HG02759 (cell line): ENCODE measurements around the gene BTF3L4.
"Not testable (repeated sequence)": the region's sequence is repeated elsewhere in the genome, so short reads cannot be mapped to it uniquely, and the experiment has no call there.

Experiments
- ATAC-seq: cut with Tn5 transposase; IDR thresholded peaks from one replicate; pipeline ENCODE4 v1.9.1; 2021; ENCODE audit warnings: mild to moderate bottlenecking, moderate library complexity; ENCODE audit not compliant: unreplicated experiment

BTF3L4 gene

DNA sequence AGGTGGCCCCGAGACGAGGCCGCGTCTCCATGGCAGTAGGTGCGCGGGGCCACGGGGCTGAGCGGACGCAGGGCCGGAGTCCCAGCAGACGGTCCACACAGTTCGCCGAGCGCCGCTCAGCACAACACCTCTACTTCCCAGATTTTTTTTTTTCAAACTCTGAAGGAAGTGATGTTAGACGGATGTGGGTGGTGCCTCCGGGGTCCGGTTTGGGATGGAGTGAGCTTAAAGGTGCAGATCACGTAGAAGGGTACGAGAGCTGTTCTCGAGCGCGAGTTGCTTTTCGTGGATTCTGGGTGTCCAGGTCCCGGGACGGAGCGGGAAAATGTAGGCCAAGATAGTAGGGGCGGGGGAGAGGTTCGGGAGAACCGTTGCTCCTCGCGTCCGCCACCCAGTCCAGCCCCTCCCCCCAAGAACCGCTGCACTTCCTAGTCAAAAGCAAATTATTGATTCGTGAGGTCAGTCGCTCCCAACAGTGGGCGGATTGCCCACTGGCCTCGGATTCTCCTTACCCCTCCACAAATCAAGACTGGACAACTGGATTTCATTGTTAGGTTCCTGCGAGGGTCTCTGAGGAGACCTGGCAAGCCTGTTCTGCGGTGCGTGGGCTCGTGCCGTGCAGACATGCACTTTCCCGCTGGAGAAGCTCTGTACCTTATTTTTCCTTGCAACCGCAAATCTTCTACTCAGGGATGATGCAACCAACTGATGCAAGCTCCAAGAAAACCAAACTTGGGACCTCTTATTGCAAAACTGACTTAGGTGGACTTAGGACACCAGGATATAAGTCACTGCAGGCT lies 829 bp upstream of the BTF3L4 start, which contains the start of gene TXNDC12:
TSS of gene TXNDC12 (minus strand) at position 126 of the 800 bp plus-strand sequence. CDS start at position 31, 95 bp downstream.
- ATAC-seq = peak; percentile 49

- ATAC-seq = no peak
Measured at GRCh38 chr1:52055866-52056162, 281 bp upstream of the BTF3L4 start.

- ATAC-seq = no peak
Measured at GRCh38 chr1:52056937-52057231, 789 bp downstream of the BTF3L4 start.

GRCh38 chr1:52057255-52057654 lies 1.2 kb downstream of the BTF3L4 start:
- no peak for ATAC-seq

DNA sequence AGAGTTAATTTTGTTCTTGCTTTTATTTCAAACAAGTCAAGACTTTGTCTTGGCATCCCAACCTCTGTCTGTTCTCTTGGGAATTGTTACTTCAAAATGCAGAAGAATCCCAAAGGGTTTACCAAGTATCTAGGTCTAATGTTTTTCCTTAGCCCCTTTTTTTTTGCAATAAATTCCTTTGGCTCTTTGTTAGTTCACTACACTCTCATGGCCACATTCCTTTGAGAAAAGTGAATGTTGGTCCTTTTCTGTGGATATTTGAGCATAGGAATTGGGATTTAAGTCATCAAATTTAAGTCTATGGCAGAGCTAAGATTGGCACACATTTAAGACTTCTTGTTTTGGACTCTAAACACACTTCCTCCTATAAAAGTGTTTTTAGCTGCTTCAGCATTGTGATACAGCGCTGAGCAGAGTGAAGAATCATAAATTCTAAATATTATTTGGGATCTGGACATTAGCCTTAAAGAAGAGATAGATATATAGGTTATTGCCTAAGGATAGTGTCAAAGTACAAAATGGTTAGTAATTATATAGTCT lies 1.9 kb downstream of the BTF3L4 start:
- no peak for ATAC-seq

GRCh38 chr1:52059321-52059720 lies 3.2 kb downstream of the BTF3L4 start:
- no peak for ATAC-seq

DNA sequence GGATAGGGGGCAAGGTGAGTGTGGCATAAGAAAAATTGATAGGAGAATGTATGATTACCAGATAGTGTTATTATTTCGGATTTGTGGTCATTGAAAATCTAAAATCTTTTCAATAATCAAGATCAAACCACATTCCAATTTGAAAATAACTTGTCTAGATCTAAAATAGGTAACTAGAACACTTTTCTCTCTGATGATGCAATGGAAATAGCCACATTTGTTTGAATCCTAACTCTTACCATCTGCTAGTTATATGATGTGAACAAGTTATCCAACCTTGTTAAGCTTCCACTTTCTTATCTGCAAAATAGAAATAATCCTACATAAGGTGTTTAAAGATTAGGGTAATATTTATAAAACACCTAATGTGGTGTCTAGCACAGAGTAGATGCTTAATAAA lies 3.8 kb downstream of the BTF3L4 start:
- no peak for ATAC-seq

- no peak for ATAC-seq
Measured at GRCh38 chr1:52060822-52061221, 4.7 kb downstream of the BTF3L4 start.

GRCh38 chr1:52063192-52063591 lies 7.1 kb downstream of the BTF3L4 start:
- no peak for ATAC-seq

- ATAC-seq = no peak
Measured at GRCh38 chr1:52070704-52071103, 14.6 kb downstream of the BTF3L4 start.

DNA sequence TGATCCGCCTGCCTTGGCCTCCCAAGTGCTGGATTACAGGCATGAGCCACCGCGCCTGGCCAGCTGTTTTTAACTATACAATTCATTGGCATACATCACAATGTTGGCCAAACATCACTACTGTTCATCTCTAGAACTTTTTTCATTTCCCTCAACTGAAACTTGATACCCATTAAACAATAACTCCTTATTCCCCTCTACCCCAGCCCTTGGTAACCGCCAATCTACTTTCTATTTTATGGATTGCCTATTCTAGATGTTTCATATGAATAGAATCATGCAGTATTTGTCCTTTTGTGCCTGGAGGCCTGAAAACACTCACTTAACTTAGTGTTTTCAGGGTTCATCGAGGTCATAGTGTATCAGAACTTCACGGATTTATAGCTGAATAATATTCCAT lies 16.2 kb downstream of the BTF3L4 start:
- no peak for ATAC-seq

- not testable (repeated sequence) for ATAC-seq
Measured at GRCh38 chr1:52077277-52077676, 21.2 kb downstream of the BTF3L4 start.

GRCh38 chr1:52080014-52080415 lies 23.9 kb downstream of the BTF3L4 start:
- no peak for ATAC-seq

- not testable (repeated sequence) for ATAC-seq
Measured at GRCh38 chr1:52087892-52088291, 31.8 kb downstream of the BTF3L4 start.

- not testable (repeated sequence) for ATAC-seq
Measured at GRCh38 chr1:52094300-52094699, 38.2 kb downstream of the BTF3L4 start.

DNA sequence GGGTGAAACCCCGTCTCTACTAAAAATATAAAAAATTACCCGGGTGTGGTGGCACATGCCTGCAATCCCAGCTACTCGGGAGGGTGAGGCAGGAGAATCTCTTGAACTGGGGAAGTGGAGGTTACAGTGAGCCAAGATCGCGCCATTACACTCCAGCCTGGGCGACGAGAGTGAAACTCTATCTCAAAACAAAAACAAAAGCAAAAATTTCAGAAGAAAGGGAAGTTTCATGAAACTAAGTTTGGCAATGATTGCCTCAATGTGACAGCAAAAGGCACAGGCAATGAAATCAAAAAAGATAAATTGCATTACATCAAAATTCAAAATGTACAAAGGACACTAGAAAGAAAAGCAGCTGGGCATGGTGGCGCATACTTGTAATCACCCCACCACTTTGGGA lies 40.1 kb downstream of the BTF3L4 start:
- ATAC-seq = no peak

GRCh38 chr1:52098139-52098871 lies 42.2 kb downstream of the BTF3L4 start:
- ATAC-seq = no peak

GRCh38 chr1:52102336-52103013 lies 46.4 kb downstream of the BTF3L4 start:
- peak; percentile 83 for ATAC-seq

DNA sequence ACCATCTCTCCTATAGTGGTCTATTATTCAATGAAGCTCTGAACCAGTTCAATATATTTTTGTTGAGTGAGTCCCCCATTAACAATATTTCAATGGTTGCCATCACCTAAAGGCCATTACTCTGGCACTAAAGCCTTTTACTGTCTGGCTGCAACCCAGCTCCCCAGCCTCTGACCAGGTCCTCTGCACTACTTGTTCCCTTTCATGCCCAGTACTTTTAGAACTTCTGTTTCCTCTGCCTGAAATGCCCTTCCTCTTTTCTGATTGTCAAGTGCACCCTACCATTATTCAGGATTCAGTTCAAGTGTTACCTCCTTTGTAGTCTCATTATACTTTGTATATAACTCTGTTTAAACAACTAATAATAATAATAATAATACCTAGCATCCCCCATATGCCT lies 55.4 kb downstream of the BTF3L4 start:
- no peak for ATAC-seq

DNA sequence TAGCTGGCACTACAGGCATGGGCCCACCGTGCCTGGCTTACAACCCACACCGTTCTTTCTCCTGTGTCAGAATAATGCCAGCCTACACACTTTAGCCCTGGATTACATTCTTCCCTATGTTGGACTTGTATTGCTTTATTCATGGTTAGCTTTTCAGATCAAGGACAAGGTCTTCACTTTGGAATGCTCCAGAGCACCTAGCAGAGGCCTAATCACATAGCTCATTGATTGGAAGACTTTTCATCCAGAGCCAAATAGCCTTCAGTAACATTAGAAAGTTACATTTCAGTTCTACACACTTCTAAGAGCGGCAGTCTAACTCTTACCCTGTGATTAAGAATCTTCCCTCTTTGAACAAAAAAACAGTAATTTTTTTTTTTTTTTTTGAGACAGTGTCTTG lies 56.4 kb downstream of the BTF3L4 start:
- ATAC-seq = no peak

- no peak for ATAC-seq
Measured at GRCh38 chr1:52119301-52120079, 63.4 kb downstream of the BTF3L4 start.
